ENCODE results near the gene LRIF1. TPM values are rescaled to one million over a fixed set of nuclear protein-coding genes. Genes with fewer than 3 reads are reported as not detected.
"Not testable (repeated sequence)": the region's sequence is repeated elsewhere in the genome, so short reads cannot be mapped to it uniquely, and the experiment has no call there.

Gene LRIF1
- total RNA-seq: 10 to 100 TPM in 2 of 6 donors, 1 to 10 TPM in 4; 2.6 to 15.3 (median 7.2) TPM

GRCh38 chr1:110963691-110964454 is at the start of gene LRIF1:
Gene LRIF1 (minus strand): TSS chr1:110963922. CDS start chr1:110963688, 234 bp downstream.
- ATAC-seq (ENCODE audit: low FRiP score in 2 of 2): peak; percentile 100
- WGBS, 2 donors: 3% methylated on average over 40 to 51 of the region's 54 CpGs
- TF ChIP-seq EP300 (IDR thresholded peaks at IDR 0.05) (no peak), POLR2A (IDR thresholded peaks at IDR 0.05) (peak; percentile 81 to 95 (median 90)), POLR2AphosphoS5 (IDR thresholded peaks at IDR 0.05) (peak; percentile 92 to 95), CTCF (IDR thresholded peaks at IDR 0.05) (peak; percentile 49 to 93 (median 80))

GRCh38 chr1:111008031-111008430 is 44.3 kb upstream of the LRIF1 start:
- H3K36me3 ChIP-seq: no peaks in the 10 kb centered on the region
- no peak for ATAC-seq (ENCODE audit: low FRiP score in 2 of 2)
- H3K4me3 ChIP-seq: no peak overlapping the region
- peaks cover 0 to 4% (median 3%) of the 10 kb centered on the region in 4 donors for H3K9me3 ChIP-seq
- 90% methylated on average over 2 of the region's 2 CpGs; no CpG with 5 or more reads in 1 of the 2 donors for WGBS, 2 donors
- no peak for DNase-seq
- no peak overlapping the region for H3K27ac ChIP-seq
- TF ChIP-seq POLR2AphosphoS5 (IDR thresholded peaks at IDR 0.05) (no peak), POLR2A (IDR thresholded peaks at IDR 0.05) (no peak), CTCF (IDR thresholded peaks at IDR 0.05) (no peak), EP300 (IDR thresholded peaks at IDR 0.05) (no peak)
- H3K27me3 ChIP-seq: no peaks in the 10 kb centered on the region
- no peaks in the 10 kb centered on the region for H3K4me1 ChIP-seq

More at GRCh38 chr1:110963691-110964454, at the start of gene LRIF1:
- DNase-seq: peak; percentile 99 to 100
- Histone ChIP-seq H3K27ac (peak within 1 kb of the TSS; percentile 94 to 99 (median 96)), H3K27me3 (no peaks in the 10 kb centered on the region), H3K4me3 (peak within 1 kb of the TSS; percentile 46 to 65 (median 55)), H3K36me3 (no peaks in the 10 kb centered on the region), H3K9me3 (peaks cover 11 to 31% (median 19%) of the 10 kb centered on the region in 4 donors), H3K4me1 (peaks cover 6 to 19% (median 15%) of the 10 kb centered on the region in 4 donors)

GRCh38 chr1:111006556-111006955 is 42.8 kb upstream of the LRIF1 start:
- WGBS, 2 donors: 87 to 90% methylated on average over 1 of the region's 1 CpG
- no peak for DNase-seq
- no peaks in the 10 kb centered on the region for H3K27me3 ChIP-seq
- no peaks in the 10 kb centered on the region for H3K4me1 ChIP-seq
- no peak for ATAC-seq (ENCODE audit: low FRiP score in 2 of 2)
- H3K27ac ChIP-seq: no peak overlapping the region
- H3K36me3 ChIP-seq: no peaks in the 10 kb centered on the region
- H3K4me3 ChIP-seq: no peak overlapping the region
- TF ChIP-seq CTCF (IDR thresholded peaks at IDR 0.05) (no peak), POLR2AphosphoS5 (IDR thresholded peaks at IDR 0.05) (no peak), EP300 (IDR thresholded peaks at IDR 0.05) (no peak), POLR2A (IDR thresholded peaks at IDR 0.05) (no peak)
- H3K9me3 ChIP-seq: peaks cover 0 to 4% (median 3%) of the 10 kb centered on the region in 4 donors

- H3K27ac ChIP-seq; H3K4me3 ChIP-seq; H3K9me3 ChIP-seq; H3K27me3 ChIP-seq; H3K4me1 ChIP-seq; H3K36me3 ChIP-seq; ATAC-seq (ENCODE audit: low FRiP score in 2 of 2); DNase-seq: not testable (repeated sequence)
Observed at GRCh38 chr1:110999607-111000006, 35.9 kb upstream of the LRIF1 start.

- ATAC-seq (ENCODE audit: low FRiP score in 2 of 2); H3K36me3 ChIP-seq; H3K4me3 ChIP-seq; DNase-seq; H3K27ac ChIP-seq; H3K4me1 ChIP-seq; H3K9me3 ChIP-seq; H3K27me3 ChIP-seq: not testable (repeated sequence)
- TF ChIP-seq CTCF (IDR thresholded peaks at IDR 0.05): peak in 2 of 6 experiments; percentile 14 to 21
- 5 to 19% methylated on average over 2 of the region's 2 CpGs for WGBS, 2 donors
Observed at GRCh38 chr1:110992329-110992728, 28.6 kb upstream of the LRIF1 start.

GRCh38 chr1:110991295-110991694 is 27.6 kb upstream of the LRIF1 start:
- not testable (repeated sequence) for H3K9me3 ChIP-seq; ATAC-seq (ENCODE audit: low FRiP score in 2 of 2); H3K27me3 ChIP-seq; H3K36me3 ChIP-seq; H3K4me3 ChIP-seq; H3K4me1 ChIP-seq; H3K27ac ChIP-seq; DNase-seq
- WGBS, 2 donors: 71 to 95% methylated on average over 1 of the region's 1 CpG
